HG03280 (cell line): Measurements from ENCODE around the gene OR52K2.
"Not testable (repeated sequence)": the region's sequence is repeated elsewhere in the genome, so short reads cannot be mapped to it uniquely, and the experiment has no call there.

ENCODE experiments used
- ATAC-seq: cut with Tn5 transposase; IDR thresholded peaks from one replicate; pipeline ENCODE4 v1.9.1; 2021; ENCODE audit warnings: mild to moderate bottlenecking, moderate library complexity; ENCODE audit not compliant: unreplicated experiment

The OR52K2 gene

GRCh38 chr11:4480577-4481239 lies 31.6 kb downstream of the OR52K2 start:
- no peak for ATAC-seq

- ATAC-seq = no peak
Observed at GRCh38 chr11:4481240-4481582, 32.1 kb downstream of the OR52K2 start.

GRCh38 chr11:4482445-4482844 lies 33.4 kb downstream of the OR52K2 start, which contains the start of gene OR52K1:
Gene OR52K1, plus strand, starts transcription at chr11:4482646. Its CDS starts 6,255 bp downstream, at chr11:4488901.
- no peak for ATAC-seq

GRCh38 chr11:4484310-4484709 lies 35.2 kb downstream of the OR52K2 start:
- no peak for ATAC-seq

- ATAC-seq = not testable (repeated sequence)
Observed at GRCh38 chr11:4491405-4491804, 42.3 kb downstream of the OR52K2 start.

- no peak for ATAC-seq
Observed at GRCh38 chr11:4491878-4492606, 42.9 kb downstream of the OR52K2 start.

GRCh38 chr11:4493480-4493818 lies 44.4 kb downstream of the OR52K2 start:
- no peak for ATAC-seq

- no peak for ATAC-seq
Observed at GRCh38 chr11:4495487-4495886, 46.4 kb downstream of the OR52K2 start.

GRCh38 chr11:4495986-4496385 lies 46.9 kb downstream of the OR52K2 start:
- ATAC-seq = no peak

GRCh38 chr11:4496557-4497248 lies 47.6 kb downstream of the OR52K2 start:
- no peak for ATAC-seq
